SU-DHL-6 (cell line): Measurements from ENCODE around the gene MCM9.

ENCODE experiments used
- H2AFZ ChIP-seq: fragments of 200-600 bp; sonication (generic); 2 replicates; pipeline ENCODE4 v1.6.1; 2014; ENCODE audit warnings: low read depth, mild to moderate bottlenecking, moderate library complexity, mixed read lengths, antibody characterized with exemption, low read length; ENCODE audit not compliant: severe bottlenecking
- H3F3A ChIP-seq: fragments of 200-600 bp; shearing (Covaris generic); 2 replicates; pipeline ENCODE4 v1.6.0; 2016; ENCODE audit warnings: antibody characterized with exemption, mild to moderate bottlenecking; ENCODE audit not compliant: insufficient read depth
- H3K27ac ChIP-seq: fragments of 200-600 bp; sonication (generic); 2 replicates; pipeline ENCODE4 v1.5.1; 2016; ENCODE audit warnings: low read depth, mild to moderate bottlenecking, low read length, moderate library complexity, mixed read lengths
- H3K27me3 ChIP-seq: fragments of 200-600 bp; sonication (generic), shearing (Covaris generic); 2 replicates; pipeline ENCODE4 v1.6.0; 2014; ENCODE audit warnings: mild to moderate bottlenecking, low read length
- H3K36me3 ChIP-seq: fragments of 200-600 bp; sonication (generic); 2 replicates; pipeline ENCODE4 v1.6.1; 2014; ENCODE audit warnings: mild to moderate bottlenecking, low read length, mixed read lengths
- H3K4me2 ChIP-seq: fragments of 300-600, 200-600 bp; shearing (Covaris generic), sonication (generic); 2 replicates; pipeline ENCODE4 v1.6.0; 2014; ENCODE audit warnings: low read length, low read depth, mild to moderate bottlenecking; ENCODE audit not compliant: poor library complexity, severe bottlenecking
- H3K4me3 ChIP-seq: fragments of 200-600 bp; sonication (generic); 2 replicates; pipeline ENCODE4 v1.5.1; 2014; ENCODE audit warnings: antibody characterized with exemption, low read length, mild to moderate bottlenecking, mixed read lengths; ENCODE audit not compliant: insufficient read depth, poor library complexity, severe bottlenecking
- H3K79me2 ChIP-seq: fragments of 200-600 bp; sonication (generic); 2 replicates; pipeline ENCODE4 v1.6.1; 2014; ENCODE audit warnings: mild to moderate bottlenecking, low read length, moderate library complexity; ENCODE audit not compliant: insufficient read depth
- H3K9ac ChIP-seq: fragments of 200-600 bp; sonication (generic); 2 replicates; pipeline ENCODE4 v1.7.0; 2014; ENCODE audit warnings: mild to moderate bottlenecking, low read length
- H3K9me2 ChIP-seq: fragments of 200-600 bp; sonication (generic); replicated peaks from 2 replicates; pipeline ENCODE4 v1.6.1; 2014; ENCODE audit warnings: low read length; ENCODE audit not compliant: insufficient read depth
- H3K9me3 ChIP-seq: fragments of 200-600 bp; sonication (generic); 2 replicates; pipeline ENCODE4 v1.6.1; 2014; ENCODE audit warnings: low read length, mixed read lengths; ENCODE audit not compliant: insufficient read depth
- H4K20me1 ChIP-seq: fragments of 200-600 bp; sonication (generic); 2 replicates; pipeline ENCODE4 v1.6.1; 2014; ENCODE audit warnings: low read depth, mild to moderate bottlenecking, antibody characterized with exemption, low read length, moderate library complexity, mixed read lengths
- CTCF ChIP-seq: fragments of 200-600 bp; sonication (generic); IDR thresholded peaks from one replicate; pipeline ENCODE4 v1.5.1; 2017; ENCODE audit warnings: antibody characterized with exemption, mild to moderate bottlenecking, low read length, moderate library complexity; ENCODE audit not compliant: insufficient read depth, poor library complexity, severe bottlenecking
- EZH2phosphoT487 ChIP-seq: fragments of 200-600 bp; sonication (generic), shearing (Covaris generic); conservative IDR thresholded peaks from 2 replicates; pipeline ENCODE4 v1.6.1; 2018; ENCODE audit warnings: mild to moderate bottlenecking, antibody characterized with exemption, low read length, moderate library complexity, mixed read lengths

Gene MCM9

GRCh38 chr6:118912646-118913045 lies 22.3 kb downstream of the MCM9 start:
- Histone ChIP-seq H3F3A (0 out of 2 replicates have a peak, but pooled peaks cover 14% of the 10 kb centered on the region), H3K4me2 (no peak overlapping the region), H3K79me2 (no peaks in the 10 kb centered on the region), H4K20me1 (no peaks in the 10 kb centered on the region), H3K9me2 (no peaks in the 10 kb centered on the region), H3K36me3 (peaks cover 71% of the 10 kb centered on the region), H3K9me3 (no peaks in the 10 kb centered on the region), H2AFZ (no peak overlapping the region), H3K4me3 (no peak overlapping the region), H3K27ac (no peak overlapping the region), H3K27me3 (no peaks in the 10 kb centered on the region), H3K9ac (no peak overlapping the region)
- TF ChIP-seq EZH2phosphoT487 (no peak), CTCF (no peak)

- H3K79me2 ChIP-seq: 0 out of 2 replicates have a peak, but pooled peaks cover 11% of the 10 kb centered on the region
- no peaks in the 10 kb centered on the region for H4K20me1 ChIP-seq
- peaks cover 15% of the 10 kb centered on the region for H3F3A ChIP-seq
- TF ChIP-seq EZH2phosphoT487: no peak
- no peak for TF ChIP-seq CTCF
- H3K9ac ChIP-seq: no peak overlapping the region
- no peaks in the 10 kb centered on the region for H3K9me2 ChIP-seq
- H3K36me3 ChIP-seq: peaks cover 68% of the 10 kb centered on the region
- H3K27me3 ChIP-seq: no peaks in the 10 kb centered on the region
- no peak overlapping the region for H3K4me3 ChIP-seq
- H2AFZ ChIP-seq: no peak overlapping the region
- H3K27ac ChIP-seq: no peak overlapping the region
- H3K4me2 ChIP-seq: no peak overlapping the region
- H3K9me3 ChIP-seq: no peaks in the 10 kb centered on the region
Observed at GRCh38 chr6:118908441-118908840, 26.5 kb downstream of the MCM9 start.

GRCh38 chr6:118905851-118906250 lies 29.1 kb downstream of the MCM9 start:
- no peak overlapping the region for H3K27ac ChIP-seq
- H3K9me3 ChIP-seq: no peaks in the 10 kb centered on the region
- no peak overlapping the region for H2AFZ ChIP-seq
- H3K9me2 ChIP-seq: no peaks in the 10 kb centered on the region
- no peak overlapping the region for H3K4me3 ChIP-seq
- TF ChIP-seq EZH2phosphoT487: no peak
- no peak for TF ChIP-seq CTCF
- H3K36me3 ChIP-seq: peaks cover 65% of the 10 kb centered on the region
- H3F3A ChIP-seq: peaks cover 15% of the 10 kb centered on the region
- no peaks in the 10 kb centered on the region; the same call in 1 of the 2 replicates for H4K20me1 ChIP-seq
- H3K79me2 ChIP-seq: peaks cover 36% of the 10 kb centered on the region
- no peak overlapping the region for H3K4me2 ChIP-seq
- H3K27me3 ChIP-seq: no peaks in the 10 kb centered on the region
- H3K9ac ChIP-seq: no peak overlapping the region
